Esophagus squamous epithelium (tissue), 5 donors: Measurements from ENCODE around the gene SEM1. TPM values are rescaled to one million over a fixed set of nuclear protein-coding genes. Genes with fewer than 3 reads are reported as not detected.

Experiments
- DNase-seq: peaks from one replicate; lab custom pipeline; 2025; lab: John Stamatoyannopoulos, UW
- H3K27ac ChIP-seq, 4 donors: fragments of 200-600 bp; sonication (generic); one replicate each; pipeline ENCODE4 v1.5.1; 2016 to 2019; ENCODE audit warnings: mild to moderate bottlenecking in 1 of 4
- H3K27me3 ChIP-seq, 4 donors: fragments of 200-600 bp; sonication (generic); 1 replicate in 3 of 4; 2 replicates in 1 of 4; pipeline versions ENCODE4 v1.5.1 to v1.6.0; 2017 to 2021; ENCODE audit warnings: antibody characterized with exemption in 1 of 4
- H3K36me3 ChIP-seq, 3 donors: fragments of 200-600 bp; sonication (generic); one replicate each; pipeline ENCODE4 v1.5.1; 2016 to 2019
- H3K4me1 ChIP-seq, 3 donors: fragments of 200-600 bp; sonication (generic); one replicate each; pipeline ENCODE4 v1.5.1; 2017 to 2019
- H3K4me3 ChIP-seq, 4 donors: fragments of 200-600 bp; sonication (generic); 1 replicate in 3 of 4; 2 replicates in 1 of 4; pipeline ENCODE4 v1.5.1; 2016 to 2019; ENCODE audit warnings: mild to moderate bottlenecking in 2 of 4, moderate library complexity in 1 of 4
- H3K9me3 ChIP-seq, 3 donors: fragments of 200-600 bp; sonication (generic); one replicate each; pipeline ENCODE4 v1.5.1; 2016 to 2019
- CTCF ChIP-seq, 6 experiments: fragments of 450-650 bp in 4 of 6; fragments of 200-600 bp in 2 of 6; sonication (generic) in 2 of 6; IDR thresholded peaks; one replicate each; pipeline ENCODE4 v1.5.1; 2016 to 2019; ENCODE audit warnings: antibody characterized with exemption in 6 of 6, mild to moderate bottlenecking in 4 of 6, moderate library complexity in 4 of 6
- POLR2A ChIP-seq, 4 donors: fragments of 450-650 bp; IDR thresholded peaks; one replicate each; pipeline ENCODE4 v1.6.1; 2017; ENCODE audit warnings: antibody characterized with exemption in 4 of 4, mild to moderate bottlenecking in 4 of 4, moderate library complexity in 3 of 4
- WGBS, 2 donors: methylation state at CpG; one replicate each; pipeline ENCODE4 v1.1.5; 2018; 5-methylcytosine and 5-hydroxymethylcytosine counted together
- intact Hi-C: fragments of 100-400 bp; cut with DNase I; formaldehyde crosslinking; loops from one replicate; pipeline ENCODE4 v1.15.0; 2022
- total RNA-seq, 4 donors: library from RNA; depleted of rRNA; stranded (reverse); fragments of >200 nt; gene quantifications; one replicate each; pipeline ENCODE4 v1.1.0, GENCODE V29; 2016
- donor health status: DM: yes; HTN: yes; CAD: no.

SEM1 gene
- total RNA-seq, 4 donors from 2014 or later: 26.6 to 44.1 (median 35.0) TPM

- Histone ChIP-seq H3K27ac (no peak overlapping the region), H3K4me1 (no peaks in the 10 kb centered on the region), H3K27me3 (no peaks in the 10 kb centered on the region), H3K4me3 (no peak overlapping the region), H3K9me3 (no peaks in the 10 kb centered on the region), H3K36me3 (no peaks in the 10 kb centered on the region)
- no peak for DNase-seq
- 87 to 100% methylated on average over 2 of the region's 2 CpGs for WGBS, 2 donors
- no peak for TF ChIP-seq CTCF (IDR thresholded peaks at IDR 0.05)
- TF ChIP-seq POLR2A (IDR thresholded peaks at IDR 0.05): no peak
- intact Hi-C loops: no loop called here
These were observed 51.6 kb downstream of the SEM1 start for GRCh38 chr7:96658022-96658412.

GRCh38 chr7:96657347-96658021 lies 52.2 kb downstream of the SEM1 start:
- intact Hi-C loops: no loop called here
- H3K27me3 ChIP-seq: no peaks in the 10 kb centered on the region
- H3K4me3 ChIP-seq: no peak overlapping the region
- no peak for TF ChIP-seq POLR2A (IDR thresholded peaks at IDR 0.05)
- no peak for TF ChIP-seq CTCF (IDR thresholded peaks at IDR 0.05)
- H3K4me1 ChIP-seq: no peaks in the 10 kb centered on the region
- 63 to 69% methylated on average over 7 of the region's 7 CpGs for WGBS, 2 donors
- DNase-seq: no peak
- H3K27ac ChIP-seq: no peak overlapping the region
- H3K36me3 ChIP-seq: no peaks in the 10 kb centered on the region
- no peaks in the 10 kb centered on the region for H3K9me3 ChIP-seq

GRCh38 chr7:96655956-96656355 lies 53.7 kb downstream of the SEM1 start:
- intact Hi-C loops: no loop called here
- no peak overlapping the region for H3K4me3 ChIP-seq
- no peaks in the 10 kb centered on the region for H3K27me3 ChIP-seq
- H3K4me1 ChIP-seq: no peaks in the 10 kb centered on the region
- H3K36me3 ChIP-seq: no peaks in the 10 kb centered on the region
- WGBS, 2 donors: 88 to 90% methylated on average over 2 of the region's 2 CpGs
- no peak for TF ChIP-seq POLR2A (IDR thresholded peaks at IDR 0.05)
- no peak for TF ChIP-seq CTCF (IDR thresholded peaks at IDR 0.05)
- no peak overlapping the region for H3K27ac ChIP-seq
- no peak for DNase-seq
- H3K9me3 ChIP-seq: peaks cover 0 to 7% (median 0%) of the 10 kb centered on the region in 3 donors

GRCh38 chr7:96654630-96655188 lies 54.9 kb downstream of the SEM1 start:
- Histone ChIP-seq H3K4me3 (no peak overlapping the region), H3K27ac (no peak overlapping the region), H3K36me3 (no peaks in the 10 kb centered on the region), H3K9me3 (peaks cover 0 to 7% (median 0%) of the 10 kb centered on the region in 3 donors), H3K27me3 (no peaks in the 10 kb centered on the region), H3K4me1 (no peaks in the 10 kb centered on the region)
- WGBS, 2 donors: 68 to 69% methylated on average over 4 of the region's 4 CpGs
- no peak for DNase-seq
- TF ChIP-seq CTCF (IDR thresholded peaks at IDR 0.05) (no peak), POLR2A (IDR thresholded peaks at IDR 0.05) (no peak)
- intact Hi-C loops: no loop called here

- Histone ChIP-seq H3K27ac (no peak overlapping the region), H3K4me3 (no peak overlapping the region), H3K27me3 (no peaks in the 10 kb centered on the region), H3K36me3 (peaks cover 0 to 6% (median 0%) of the 10 kb centered on the region in 3 donors), H3K9me3 (peaks cover 0 to 7% (median 0%) of the 10 kb centered on the region in 3 donors), H3K4me1 (no peaks in the 10 kb centered on the region)
- WGBS, 2 donors: 73% methylated on average over 1 of the region's 1 CpG
- TF ChIP-seq CTCF (IDR thresholded peaks at IDR 0.05) (no peak), POLR2A (IDR thresholded peaks at IDR 0.05) (no peak)
- no peak for DNase-seq
- intact Hi-C loops: no loop called here
These were observed 59.7 kb downstream of the SEM1 start for GRCh38 chr7:96649981-96650380.
